Esophagus muscularis mucosa (tissue), 4 donors: ENCODE measurements around the gene ORAI3. TPM values are rescaled to one million over a fixed set of nuclear protein-coding genes. Genes with fewer than 3 reads are reported as not detected.
A peak's percentile ranks its signal among the peaks of the same experiment; 100 is the strongest.

Source experiments
- DNase-seq: peaks from one replicate; pipeline ENCODE4 v3.0.0-alpha.2; 2017; ENCODE audit errors: extremely low spot score
- H3K27ac ChIP-seq, 4 donors: fragments of 200-600 bp; sonication (generic); replicated peaks in 1 of 4; 1 replicate in 3 of 4; 2 replicates in 1 of 4; pipeline ENCODE4 v1.5.1; 2016 to 2019; ENCODE audit warnings: mild to moderate bottlenecking in 1 of 4
- H3K27me3 ChIP-seq, 4 donors: fragments of 200-600 bp; sonication (generic); one replicate each; pipeline versions ENCODE4 v1.5.1 to v1.6.0; 2016 to 2019
- H3K36me3 ChIP-seq, 4 donors: fragments of 200-600 bp; sonication (generic); one replicate each; pipeline ENCODE4 v1.5.1; 2016 to 2019
- H3K4me1 ChIP-seq, 4 donors: fragments of 200-600 bp; sonication (generic); one replicate each; pipeline ENCODE4 v1.5.1; 2016 to 2019
- H3K4me3 ChIP-seq, 4 donors: fragments of 200-600 bp; sonication (generic); 1 replicate in 2 of 4; 2 replicates in 2 of 4; pipeline ENCODE4 v1.5.1; 2016 to 2019; ENCODE audit warnings: mild to moderate bottlenecking in 4 of 4, moderate library complexity in 1 of 4
- H3K9me3 ChIP-seq, 4 donors: fragments of 200-600 bp; sonication (generic); 1 replicate in 3 of 4; 2 replicates in 1 of 4; pipeline ENCODE4 v1.5.1; 2016 to 2019
- CTCF ChIP-seq, 3 experiments: fragments of 200-600 bp in 2 of 3; fragments of 450-650 bp in 1 of 3; sonication (generic) in 2 of 3; IDR thresholded peaks; one replicate each; pipeline ENCODE4 v1.5.1; 2017 to 2019; ENCODE audit warnings: antibody characterized with exemption in 3 of 3, mild to moderate bottlenecking in 2 of 3, moderate library complexity in 1 of 3
- EP300 ChIP-seq: sonication (generic); formaldehyde crosslinking; IDR thresholded peaks from one replicate; pipeline ENCODE4 v1.6.1; 2017; ENCODE audit warnings: antibody characterized with exemption
- POLR2A ChIP-seq: fragments of 450-650 bp; IDR thresholded peaks from one replicate; pipeline ENCODE4 v1.6.1; 2017; ENCODE audit warnings: antibody characterized with exemption, moderate library complexity, mild to moderate bottlenecking, low read depth
- POLR2AphosphoS5 ChIP-seq, 2 donors: sonication (generic); formaldehyde crosslinking; IDR thresholded peaks; one replicate each; pipeline ENCODE4 v1.6.1; 2017; ENCODE audit warnings: antibody characterized with exemption in 2 of 2
- WGBS: methylation state at CpG from one replicate; pipeline ENCODE4 v1.1.5; 2018; 5-methylcytosine and 5-hydroxymethylcytosine counted together
- intact Hi-C: fragments of 100-400 bp; cut with DNase I; formaldehyde crosslinking; loops from one replicate; pipeline ENCODE4 v1.15.1; 2023
- total RNA-seq, 4 donors: library from RNA; depleted of rRNA; stranded (reverse); fragments of >200 nt; gene quantifications; one replicate each; pipeline versions ENCODE4 v1.1.0 to v1.2.1, GENCODE V29; 2016

The ORAI3 gene
- 10 to 100 TPM; 33.0 to 56.5 (median 45.8) TPM for total RNA-seq

GRCh38 chr16:30948667-30949649 is at the start of gene ORAI3:
ORAI3 (plus strand) TSS chr16:30949068; CDS start chr16:30949290, 222 bp downstream.
- no peaks in the 10 kb centered on the region for H3K27me3 ChIP-seq
- peaks cover 27 to 60% (median 54%) of the 10 kb centered on the region in 4 donors for H3K4me1 ChIP-seq
- peaks cover 0 to 32% (median 20%) of the 10 kb centered on the region in 4 donors for H3K36me3 ChIP-seq
- TF ChIP-seq POLR2AphosphoS5 (IDR thresholded peaks at IDR 0.05): peak; percentile 72 to 83
- peak; percentile 58 for TF ChIP-seq POLR2A
- TF ChIP-seq CTCF (IDR thresholded peaks at IDR 0.05): no peak
- TF ChIP-seq EP300: no peak
- H3K27ac ChIP-seq: peak within 1 kb of the TSS; percentile 91 to 99 (median 92)
- no peaks in the 10 kb centered on the region for H3K9me3 ChIP-seq
- WGBS: 0% methylated on average over 16 of the region's 70 CpGs
- peak within 1 kb of the TSS; percentile 83 to 98 (median 96) for H3K4me3 ChIP-seq
- no peak for DNase-seq
- intact Hi-C loops: no loop called here

DNA sequence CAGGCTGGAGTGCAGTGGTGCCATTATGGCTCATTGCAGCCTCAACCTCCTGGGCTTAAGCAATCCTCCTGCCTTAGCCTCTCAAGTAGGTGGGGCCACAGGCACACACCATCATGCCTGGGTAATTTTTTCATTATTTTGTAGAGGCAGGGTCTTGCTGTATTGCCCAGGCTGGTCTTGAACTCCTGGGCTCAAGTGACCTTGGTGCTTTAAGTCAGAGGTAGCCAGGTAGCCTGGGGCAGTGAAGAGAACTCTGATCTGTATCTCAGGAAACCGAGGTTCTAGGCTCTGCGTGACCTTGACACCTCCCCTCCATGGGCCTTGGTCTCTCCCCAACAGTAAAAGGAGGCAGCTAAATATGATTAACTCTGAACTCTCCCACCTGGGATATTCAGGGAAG is 49.1 kb upstream of the ORAI3 start:
- Histone ChIP-seq H3K9me3 (no peaks in the 10 kb centered on the region), H3K4me3 (no peak overlapping the region), H3K27ac (no peak overlapping the region), H3K36me3 (peaks cover 0 to 4% (median 0%) of the 10 kb centered on the region in 4 donors), H3K4me1 (peaks cover 25 to 57% (median 50%) of the 10 kb centered on the region in 4 donors), H3K27me3 (no peaks in the 10 kb centered on the region)
- no peak for DNase-seq
- TF ChIP-seq POLR2A: no peak
- no peak for TF ChIP-seq CTCF (IDR thresholded peaks at IDR 0.05)
- no peak for TF ChIP-seq POLR2AphosphoS5 (IDR thresholded peaks at IDR 0.05)
- TF ChIP-seq EP300: no peak
- WGBS: 60% methylated on average over 1 of the region's 2 CpGs
- intact Hi-C loops: loop anchor here (2.0 kb wide), 1 partner anchor 55 kb away; no protein-coding TSS in a partner anchor

DNA sequence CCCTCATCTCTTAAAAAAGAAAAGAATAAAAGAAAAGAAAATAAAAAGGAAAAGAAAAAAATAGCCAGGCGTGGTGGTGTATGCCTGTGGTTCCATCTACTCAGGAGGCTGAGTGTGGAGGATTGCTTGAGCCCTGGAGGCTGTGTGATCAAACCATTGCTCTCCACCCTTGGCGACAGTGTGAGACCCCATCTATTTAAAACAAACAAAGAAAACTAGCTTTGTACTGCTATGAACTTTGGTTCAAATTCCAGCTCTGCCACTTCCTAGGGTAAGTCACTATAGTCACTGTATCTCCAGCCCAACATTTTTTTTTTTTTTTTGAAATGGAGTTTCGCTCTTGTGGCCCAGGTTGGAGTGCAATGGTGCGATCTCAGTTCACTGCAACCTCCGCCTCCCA is 48.3 kb upstream of the ORAI3 start:
- H3K36me3 ChIP-seq: peaks cover 0 to 4% (median 0%) of the 10 kb centered on the region in 4 donors
- peaks cover 17 to 51% (median 43%) of the 10 kb centered on the region in 4 donors for H3K4me1 ChIP-seq
- 93% methylated on average over 5 of the region's 5 CpGs for WGBS

More for the DNA sequence above, 48.3 kb upstream of the ORAI3 start:
- no peak for DNase-seq
- Histone ChIP-seq H3K27ac (no peak overlapping the region), H3K27me3 (no peaks in the 10 kb centered on the region), H3K9me3 (no peaks in the 10 kb centered on the region), H3K4me3 (no peak overlapping the region)
- TF ChIP-seq CTCF (IDR thresholded peaks at IDR 0.05) (no peak), EP300 (no peak), POLR2A (no peak)
- intact Hi-C loops: loop anchor here (2.0 kb wide), 1 partner anchor 56 kb away; no protein-coding TSS in a partner anchor
